SK-N-SH treated with all-trans-retinoic acid at 6 μM for 48 hours (cell line): ENCODE data around the gene PTPRN2.
"Not testable (repeated sequence)": the region's sequence is repeated elsewhere in the genome, so short reads cannot be mapped to it uniquely, and the experiment has no call there.

Experiments used
- ATAC-seq: fragments of 200-7000 bp; cut with Tn5 transposase; 3 replicates; pipeline ENCODE4 v1.9.1; 2020; ENCODE audit warnings: mild to moderate bottlenecking, moderate library complexity
- BACH2 ChIP-seq: fragments of 250-450 bp; sonication (Bioruptor Pico); IDR thresholded peaks from 2 replicates; pipeline ENCODE4 v1.9.0; 2021; ENCODE audit warnings: mild to moderate bottlenecking, borderline replicate concordance
- CSDC2 ChIP-seq: fragments of 250-450 bp; sonication (Bioruptor Pico); IDR thresholded peaks from 2 replicates; pipeline ENCODE4 v1.5.0; 2020; ENCODE audit warnings: mild to moderate bottlenecking, moderate library complexity
- ISL1 ChIP-seq: fragments of 250-450 bp; sonication (Bioruptor Pico); IDR thresholded peaks from 2 replicates; pipeline ENCODE4 v2.1.2; 2022; ENCODE audit warnings: mild to moderate bottlenecking, moderate library complexity
- OSR1 ChIP-seq: fragments of 250-450 bp; sonication (Bioruptor Pico); IDR thresholded peaks from 2 replicates; pipeline ENCODE4 v1.8.0; 2022; ENCODE audit warnings: moderate library complexity, mild to moderate bottlenecking, inconsistent platforms
- PPARA ChIP-seq: fragments of 250-450 bp; sonication (Bioruptor Pico); IDR thresholded peaks from 2 replicates; pipeline ENCODE4 v1.5.0; 2020; ENCODE audit warnings: mild to moderate bottlenecking, borderline replicate concordance
- RARB ChIP-seq: fragments of 250-450 bp; sonication (Bioruptor Pico); IDR thresholded peaks from 2 replicates; pipeline ENCODE4 v1.8.0; 2021; ENCODE audit warnings: mild to moderate bottlenecking, moderate library complexity
- SNAI2 ChIP-seq: fragments of 250-450 bp; sonication (Bioruptor Pico); IDR thresholded peaks from 2 replicates; pipeline ENCODE4 v1.5.0; 2020; ENCODE audit warnings: mild to moderate bottlenecking, moderate library complexity
- TCF4 ChIP-seq: fragments of 250-450 bp; sonication (Bioruptor Pico); IDR thresholded peaks from 2 replicates; pipeline ENCODE4 v1.8.0; 2021; ENCODE audit warnings: mild to moderate bottlenecking, moderate library complexity, borderline replicate concordance
- TOX ChIP-seq: fragments of 250-450 bp; sonication (Bioruptor Pico); IDR thresholded peaks from 2 replicates; pipeline ENCODE4 v1.8.0; 2021; ENCODE audit warnings: mild to moderate bottlenecking, moderate library complexity, borderline replicate concordance
- ZFP3 ChIP-seq: fragments of 250-450 bp; sonication (Bioruptor Pico); IDR thresholded peaks from 2 replicates; pipeline ENCODE4 v1.5.0; 2020; ENCODE audit warnings: mild to moderate bottlenecking, moderate library complexity
- ZFP30 ChIP-seq: fragments of 450-650 bp; formaldehyde crosslinking; IDR thresholded peaks from 2 replicates; pipeline ENCODE4 v1.5.0; 2022; ENCODE audit warnings: mild to moderate bottlenecking, moderate library complexity
- ZNF565 ChIP-seq: fragments of 450-650 bp; formaldehyde crosslinking; conservative IDR thresholded peaks from 2 replicates; pipeline ENCODE4 v1.5.0; 2020; ENCODE audit warnings: low read depth, mild to moderate bottlenecking, moderate library complexity
- ZNF70 ChIP-seq: fragments of 450-650 bp; formaldehyde crosslinking; IDR thresholded peaks from 2 replicates; pipeline ENCODE4 v1.5.0; 2020; ENCODE audit warnings: mild to moderate bottlenecking, moderate library complexity
- ZNF8 ChIP-seq: fragments of 450-650 bp; formaldehyde crosslinking; IDR thresholded peaks from 2 replicates; pipeline ENCODE4 v1.5.0; 2020; ENCODE audit warnings: mild to moderate bottlenecking, moderate library complexity
- TF ChIP-seq, protein P1 (sequence below): fragments of 250-450 bp; sonication (Bioruptor Pico); IDR thresholded peaks from 2 replicates; pipeline ENCODE4 v1.8.0; 2021; ENCODE audit warnings: low read depth, mild to moderate bottlenecking, moderate library complexity, borderline replicate concordance
- TF ChIP-seq, protein P2 (sequence below): fragments of 250-450 bp; sonication (Bioruptor Pico); IDR thresholded peaks from 2 replicates; pipeline ENCODE4 v1.8.0; 2020; ENCODE audit warnings: mild to moderate bottlenecking, moderate library complexity, borderline replicate concordance
- TF ChIP-seq, protein P3 (sequence below): fragments of 250-450 bp; sonication (Bioruptor Pico); IDR thresholded peaks from 2 replicates; pipeline ENCODE4 v1.5.0; 2020; ENCODE audit warnings: mild to moderate bottlenecking, moderate library complexity
- TF ChIP-seq, protein P4 (sequence below): fragments of 250-450 bp; sonication (Bioruptor Pico); IDR thresholded peaks from 2 replicates; pipeline ENCODE4 v1.5.1; 2021; ENCODE audit warnings: mild to moderate bottlenecking, moderate library complexity
- TF ChIP-seq, protein P5 (sequence below): fragments of 250-450 bp; sonication (Bioruptor Pico); IDR thresholded peaks from 2 replicates; pipeline ENCODE4 v1.5.1; 2020; ENCODE audit warnings: low read depth, mild to moderate bottlenecking, moderate library complexity

The PTPRN2 gene

DNA sequence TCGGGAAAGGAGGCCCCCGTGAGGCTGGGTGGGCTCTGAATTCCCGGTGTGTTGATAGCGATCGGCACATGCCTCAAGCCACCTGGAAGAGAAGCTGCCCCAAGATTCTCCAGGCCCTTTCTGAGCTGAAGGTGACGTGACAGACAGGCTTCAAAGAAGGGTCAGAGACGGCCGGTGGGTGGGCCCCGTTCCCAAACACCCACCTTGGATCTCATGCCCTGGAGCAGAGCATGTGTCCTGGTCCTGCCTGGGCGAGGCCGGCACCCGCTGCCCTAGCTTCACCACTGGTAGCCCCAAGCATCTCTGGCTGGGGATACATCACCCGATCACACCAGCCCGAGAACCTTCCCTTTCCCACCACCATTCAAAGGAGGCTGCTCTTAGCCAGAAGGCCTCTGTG lies 851.8 kb downstream of the PTPRN2 start:
- ATAC-seq, result no peak
- TF ChIP-seq TOX (CRISPR knock-in tag) (no peak), ZNF8 (CRISPR knock-in tag) (no peak), CSDC2 (CRISPR knock-in tag) (no peak)
- TF ChIP-seq, protein P1, sequence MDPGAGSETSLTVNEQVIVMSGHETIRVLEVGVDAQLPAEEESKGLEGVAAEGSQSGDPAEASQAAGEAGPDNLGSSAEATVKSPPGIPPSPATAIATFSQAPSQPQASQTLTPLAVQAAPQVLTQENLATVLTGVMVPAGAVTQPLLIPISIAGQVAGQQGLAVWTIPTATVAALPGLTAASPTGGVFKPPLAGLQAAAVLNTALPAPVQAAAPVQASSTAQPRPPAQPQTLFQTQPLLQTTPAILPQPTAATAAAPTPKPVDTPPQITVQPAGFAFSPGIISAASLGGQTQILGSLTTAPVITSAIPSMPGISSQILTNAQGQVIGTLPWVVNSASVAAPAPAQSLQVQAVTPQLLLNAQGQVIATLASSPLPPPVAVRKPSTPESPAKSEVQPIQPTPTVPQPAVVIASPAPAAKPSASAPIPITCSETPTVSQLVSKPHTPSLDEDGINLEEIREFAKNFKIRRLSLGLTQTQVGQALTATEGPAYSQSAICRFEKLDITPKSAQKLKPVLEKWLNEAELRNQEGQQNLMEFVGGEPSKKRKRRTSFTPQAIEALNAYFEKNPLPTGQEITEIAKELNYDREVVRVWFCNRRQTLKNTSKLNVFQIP (CRISPR knock-in tag), result no peak
- TF ChIP-seq, protein P2, sequence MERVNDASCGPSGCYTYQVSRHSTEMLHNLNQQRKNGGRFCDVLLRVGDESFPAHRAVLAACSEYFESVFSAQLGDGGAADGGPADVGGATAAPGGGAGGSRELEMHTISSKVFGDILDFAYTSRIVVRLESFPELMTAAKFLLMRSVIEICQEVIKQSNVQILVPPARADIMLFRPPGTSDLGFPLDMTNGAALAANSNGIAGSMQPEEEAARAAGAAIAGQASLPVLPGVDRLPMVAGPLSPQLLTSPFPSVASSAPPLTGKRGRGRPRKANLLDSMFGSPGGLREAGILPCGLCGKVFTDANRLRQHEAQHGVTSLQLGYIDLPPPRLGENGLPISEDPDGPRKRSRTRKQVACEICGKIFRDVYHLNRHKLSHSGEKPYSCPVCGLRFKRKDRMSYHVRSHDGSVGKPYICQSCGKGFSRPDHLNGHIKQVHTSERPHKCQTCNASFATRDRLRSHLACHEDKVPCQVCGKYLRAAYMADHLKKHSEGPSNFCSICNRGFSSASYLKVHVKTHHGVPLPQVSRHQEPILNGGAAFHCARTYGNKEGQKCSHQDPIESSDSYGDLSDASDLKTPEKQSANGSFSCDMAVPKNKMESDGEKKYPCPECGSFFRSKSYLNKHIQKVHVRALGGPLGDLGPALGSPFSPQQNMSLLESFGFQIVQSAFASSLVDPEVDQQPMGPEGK (CRISPR knock-in tag), result no peak
- TF ChIP-seq, all 23 proteins: peak for 0

DNA sequence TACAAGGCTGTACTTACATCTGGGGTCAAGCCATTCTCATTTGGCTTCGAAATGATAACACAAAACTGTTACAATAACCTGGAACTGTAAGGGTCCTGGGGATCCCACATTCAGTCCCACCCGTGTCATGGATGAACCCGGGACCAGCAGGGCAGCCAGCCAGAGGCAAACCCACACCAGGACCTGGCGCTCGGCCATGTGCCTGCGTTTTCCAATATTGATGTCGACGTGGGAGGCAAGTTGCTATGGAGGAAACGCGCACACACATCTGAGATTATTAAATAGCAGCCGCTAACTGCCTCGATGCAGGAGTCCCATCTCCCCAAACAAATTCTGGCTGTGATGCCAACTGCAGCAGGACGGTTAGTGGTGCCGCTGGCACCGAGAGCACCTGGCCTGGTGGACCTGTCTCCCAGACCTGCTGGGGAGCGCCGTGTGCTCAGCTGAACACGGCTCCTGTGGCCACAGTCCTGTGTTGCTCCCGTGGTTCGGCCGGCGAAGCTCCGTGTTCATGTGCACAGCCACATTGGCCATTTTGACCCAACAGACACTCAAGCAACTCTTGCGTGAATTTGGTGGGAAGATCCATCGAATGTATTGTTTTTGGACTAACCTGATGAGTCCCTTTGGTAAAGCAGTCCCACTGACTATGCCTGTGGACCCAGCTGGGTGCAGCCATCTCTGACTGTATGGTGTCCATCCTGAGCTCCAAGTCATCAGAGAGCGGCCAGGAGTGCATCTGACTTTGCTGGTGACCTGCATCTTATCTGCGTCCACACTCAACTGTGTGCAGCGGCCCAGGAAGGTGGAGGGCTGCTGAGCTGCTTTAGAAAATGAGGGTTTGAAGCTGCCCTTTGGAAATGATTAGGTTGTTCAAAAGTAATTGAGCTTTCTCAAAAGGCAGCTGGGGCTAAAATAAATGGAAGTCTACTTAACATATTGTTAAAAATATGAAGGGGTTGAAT lies 852.7 kb downstream of the PTPRN2 start:
- no peak for ATAC-seq
- no peak for TF ChIP-seq TOX (CRISPR knock-in tag)
- TF ChIP-seq, protein P3, sequence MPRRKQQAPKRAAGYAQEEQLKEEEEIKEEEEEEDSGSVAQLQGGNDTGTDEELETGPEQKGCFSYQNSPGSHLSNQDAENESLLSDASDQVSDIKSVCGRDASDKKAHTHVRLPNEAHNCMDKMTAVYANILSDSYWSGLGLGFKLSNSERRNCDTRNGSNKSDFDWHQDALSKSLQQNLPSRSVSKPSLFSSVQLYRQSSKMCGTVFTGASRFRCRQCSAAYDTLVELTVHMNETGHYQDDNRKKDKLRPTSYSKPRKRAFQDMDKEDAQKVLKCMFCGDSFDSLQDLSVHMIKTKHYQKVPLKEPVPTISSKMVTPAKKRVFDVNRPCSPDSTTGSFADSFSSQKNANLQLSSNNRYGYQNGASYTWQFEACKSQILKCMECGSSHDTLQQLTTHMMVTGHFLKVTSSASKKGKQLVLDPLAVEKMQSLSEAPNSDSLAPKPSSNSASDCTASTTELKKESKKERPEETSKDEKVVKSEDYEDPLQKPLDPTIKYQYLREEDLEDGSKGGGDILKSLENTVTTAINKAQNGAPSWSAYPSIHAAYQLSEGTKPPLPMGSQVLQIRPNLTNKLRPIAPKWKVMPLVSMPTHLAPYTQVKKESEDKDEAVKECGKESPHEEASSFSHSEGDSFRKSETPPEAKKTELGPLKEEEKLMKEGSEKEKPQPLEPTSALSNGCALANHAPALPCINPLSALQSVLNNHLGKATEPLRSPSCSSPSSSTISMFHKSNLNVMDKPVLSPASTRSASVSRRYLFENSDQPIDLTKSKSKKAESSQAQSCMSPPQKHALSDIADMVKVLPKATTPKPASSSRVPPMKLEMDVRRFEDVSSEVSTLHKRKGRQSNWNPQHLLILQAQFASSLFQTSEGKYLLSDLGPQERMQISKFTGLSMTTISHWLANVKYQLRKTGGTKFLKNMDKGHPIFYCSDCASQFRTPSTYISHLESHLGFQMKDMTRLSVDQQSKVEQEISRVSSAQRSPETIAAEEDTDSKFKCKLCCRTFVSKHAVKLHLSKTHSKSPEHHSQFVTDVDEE (CRISPR knock-in tag), result no peak

DNA sequence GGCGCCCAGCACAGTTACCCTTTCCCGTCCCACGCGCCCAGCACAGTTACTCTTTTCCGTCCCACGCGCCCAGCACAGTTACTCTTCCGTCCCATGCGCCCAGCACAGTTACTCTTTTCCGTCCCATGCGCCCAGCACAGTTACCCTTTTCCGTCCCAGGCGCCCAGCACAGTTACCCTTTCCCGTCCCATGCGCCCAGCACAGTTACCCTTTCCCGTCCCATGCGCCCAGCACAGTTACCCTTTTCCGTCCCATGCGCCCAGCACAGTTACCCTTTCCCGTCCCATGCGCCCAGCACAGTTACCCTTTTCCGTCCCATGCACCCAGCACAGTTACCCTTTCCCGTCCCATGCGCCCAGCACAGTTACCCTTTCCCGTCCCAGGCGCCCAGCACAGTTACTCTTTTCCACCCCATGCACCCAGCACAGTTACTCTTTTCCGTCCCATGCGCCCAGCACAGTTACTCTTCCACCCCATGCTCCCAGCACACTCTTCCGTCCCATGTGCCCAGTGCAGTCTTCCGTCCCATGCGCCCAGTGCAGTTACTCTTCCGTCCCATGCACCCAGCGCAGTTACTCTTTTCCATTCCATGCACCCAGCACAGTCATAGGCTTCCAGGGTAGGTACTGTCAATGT lies 853.7 kb downstream of the PTPRN2 start:
- not testable (repeated sequence) for ATAC-seq

DNA sequence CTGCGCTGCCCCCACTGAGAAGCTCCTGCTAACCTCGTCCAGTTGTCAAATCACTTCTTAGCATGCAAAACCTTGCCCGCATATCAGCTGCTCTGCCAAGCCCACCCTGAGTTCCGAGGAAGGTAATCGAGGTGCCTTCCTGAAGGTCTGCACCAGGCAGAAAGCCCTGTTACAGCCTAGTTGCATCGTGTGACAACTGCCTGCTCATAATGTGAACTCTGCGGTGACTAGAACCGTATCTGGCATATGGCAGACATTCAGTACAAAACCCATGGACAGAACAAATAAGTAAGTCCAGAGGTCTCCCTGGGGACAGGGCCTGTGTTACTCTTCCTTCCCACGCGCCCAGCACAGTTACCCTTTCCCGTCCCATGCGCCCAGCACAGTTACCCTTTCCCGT lies 856.5 kb downstream of the PTPRN2 start:
- TF ChIP-seq ZFP30 (no peak), BACH2 (CRISPR knock-in tag) (no peak), ZNF70 (CRISPR knock-in tag) (no peak)
- TF ChIP-seq, all 23 proteins: peak for 0
- no peak for ATAC-seq

DNA sequence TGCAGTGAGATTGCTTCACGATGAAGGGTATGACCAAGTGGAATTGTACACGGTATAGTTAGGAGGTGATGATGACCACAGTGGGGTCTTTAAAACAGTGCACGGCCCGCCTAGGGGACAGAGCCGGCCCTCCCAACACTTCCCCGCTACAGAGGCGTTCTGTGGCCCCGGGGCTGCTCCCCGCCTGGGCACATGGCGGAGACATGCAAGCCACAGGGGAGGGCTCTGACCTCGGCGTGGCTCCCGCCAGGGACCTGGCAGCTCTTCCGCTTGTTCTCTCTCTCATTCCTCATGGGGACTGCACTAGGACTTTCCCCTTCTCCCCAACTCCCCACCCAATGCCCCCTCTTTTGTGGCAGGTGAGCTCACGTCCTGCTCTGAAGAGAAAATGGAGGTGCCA lies 857.0 kb downstream of the PTPRN2 start:
- ATAC-seq, result no peak
- no peak for TF ChIP-seq PPARA (CRISPR knock-in tag)
- no peak for TF ChIP-seq OSR1 (CRISPR knock-in tag)
- TF ChIP-seq BACH2 (CRISPR knock-in tag), result no peak
- TF ChIP-seq, protein P4, sequence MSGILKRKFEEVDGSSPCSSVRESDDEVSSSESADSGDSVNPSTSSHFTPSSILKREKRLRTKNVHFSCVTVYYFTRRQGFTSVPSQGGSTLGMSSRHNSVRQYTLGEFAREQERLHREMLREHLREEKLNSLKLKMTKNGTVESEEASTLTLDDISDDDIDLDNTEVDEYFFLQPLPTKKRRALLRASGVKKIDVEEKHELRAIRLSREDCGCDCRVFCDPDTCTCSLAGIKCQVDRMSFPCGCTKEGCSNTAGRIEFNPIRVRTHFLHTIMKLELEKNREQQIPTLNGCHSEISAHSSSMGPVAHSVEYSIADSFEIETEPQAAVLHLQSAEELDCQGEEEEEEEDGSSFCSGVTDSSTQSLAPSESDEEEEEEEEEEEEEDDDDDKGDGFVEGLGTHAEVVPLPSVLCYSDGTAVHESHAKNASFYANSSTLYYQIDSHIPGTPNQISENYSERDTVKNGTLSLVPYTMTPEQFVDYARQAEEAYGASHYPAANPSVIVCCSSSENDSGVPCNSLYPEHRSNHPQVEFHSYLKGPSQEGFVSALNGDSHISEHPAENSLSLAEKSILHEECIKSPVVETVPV (CRISPR knock-in tag), result no peak
- TF ChIP-seq ZNF565 (CRISPR knock-in tag), result no peak
- no peak for TF ChIP-seq CSDC2 (CRISPR knock-in tag)
- TF ChIP-seq, protein P5, sequence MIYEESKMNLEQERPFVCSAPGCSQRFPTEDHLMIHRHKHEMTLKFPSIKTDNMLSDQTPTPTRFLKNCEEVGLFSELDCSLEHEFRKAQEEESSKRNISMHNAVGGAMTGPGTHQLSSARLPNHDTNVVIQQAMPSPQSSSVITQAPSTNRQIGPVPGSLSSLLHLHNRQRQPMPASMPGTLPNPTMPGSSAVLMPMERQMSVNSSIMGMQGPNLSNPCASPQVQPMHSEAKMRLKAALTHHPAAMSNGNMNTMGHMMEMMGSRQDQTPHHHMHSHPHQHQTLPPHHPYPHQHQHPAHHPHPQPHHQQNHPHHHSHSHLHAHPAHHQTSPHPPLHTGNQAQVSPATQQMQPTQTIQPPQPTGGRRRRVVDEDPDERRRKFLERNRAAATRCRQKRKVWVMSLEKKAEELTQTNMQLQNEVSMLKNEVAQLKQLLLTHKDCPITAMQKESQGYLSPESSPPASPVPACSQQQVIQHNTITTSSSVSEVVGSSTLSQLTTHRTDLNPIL (CRISPR knock-in tag), result no peak
- TF ChIP-seq, protein P2 (CRISPR knock-in tag), result no peak
- TF ChIP-seq ISL1, result no peak
- no peak for TF ChIP-seq SNAI2
- TF ChIP-seq, protein P1 (CRISPR knock-in tag), result no peak
- no peak for TF ChIP-seq TOX (CRISPR knock-in tag)
- TF ChIP-seq TCF4 (CRISPR knock-in tag), result no peak
- TF ChIP-seq ZFP3 (CRISPR knock-in tag), result no peak
- TF ChIP-seq RARB (CRISPR knock-in tag), result no peak
- no peak for TF ChIP-seq ZNF8 (CRISPR knock-in tag)
